Stimulated activated naive CD4-positive, alpha-beta T cell (primary cell): ENCODE measurements around the gene RCVRN.
"Not testable (repeated sequence)": the region's sequence is repeated elsewhere in the genome, so short reads cannot be mapped to it uniquely, and the experiment has no call there.

Experiments used
- DNase-seq, 6 experiments: peaks; one replicate each; lab custom pipeline; 2025; lab: John Stamatoyannopoulos, UW

The RCVRN gene

DNA sequence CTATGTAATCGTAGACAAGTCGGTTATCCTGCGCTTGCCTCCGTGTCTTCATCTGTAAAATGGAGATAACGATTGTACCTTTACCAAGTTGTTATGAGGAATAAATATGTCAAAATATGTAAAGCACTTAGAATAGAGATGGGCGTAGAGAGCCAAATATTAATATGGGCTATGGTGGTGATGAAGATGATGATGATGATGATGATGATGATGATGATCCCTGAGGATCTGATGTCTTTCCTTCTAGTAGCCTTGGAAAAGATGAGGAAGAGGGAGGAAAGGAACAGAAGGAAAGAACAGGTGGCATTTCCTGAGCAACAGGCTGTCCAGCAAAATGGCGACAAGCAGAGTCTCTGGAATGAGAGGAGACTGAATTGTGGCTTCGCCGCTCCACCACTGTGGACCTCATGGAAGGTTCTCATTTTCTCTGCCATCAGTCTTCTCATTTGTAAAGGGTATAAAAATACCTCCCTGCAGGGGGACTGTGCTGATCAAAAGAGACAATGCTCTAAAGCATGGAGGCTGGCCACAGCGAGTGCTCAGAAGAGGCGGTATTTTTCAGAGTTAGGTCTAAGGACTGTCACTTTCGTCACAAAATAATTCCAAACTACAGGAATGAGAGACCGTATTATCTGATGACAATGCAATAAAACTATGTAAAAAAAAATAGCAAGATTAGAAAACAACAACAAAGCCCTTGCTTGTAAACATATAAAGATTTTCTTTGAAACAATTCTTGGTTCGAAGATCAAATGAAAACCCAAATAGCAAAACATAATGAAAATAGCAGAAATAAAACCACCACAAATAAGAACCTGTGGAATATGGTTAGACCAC is 17.2 kb upstream of the RCVRN start:
- DNase-seq, result no peak

- not testable (repeated sequence) for DNase-seq
Observed at GRCh38 chr17:9921216-9921615, 16.1 kb upstream of the RCVRN start.

DNA sequence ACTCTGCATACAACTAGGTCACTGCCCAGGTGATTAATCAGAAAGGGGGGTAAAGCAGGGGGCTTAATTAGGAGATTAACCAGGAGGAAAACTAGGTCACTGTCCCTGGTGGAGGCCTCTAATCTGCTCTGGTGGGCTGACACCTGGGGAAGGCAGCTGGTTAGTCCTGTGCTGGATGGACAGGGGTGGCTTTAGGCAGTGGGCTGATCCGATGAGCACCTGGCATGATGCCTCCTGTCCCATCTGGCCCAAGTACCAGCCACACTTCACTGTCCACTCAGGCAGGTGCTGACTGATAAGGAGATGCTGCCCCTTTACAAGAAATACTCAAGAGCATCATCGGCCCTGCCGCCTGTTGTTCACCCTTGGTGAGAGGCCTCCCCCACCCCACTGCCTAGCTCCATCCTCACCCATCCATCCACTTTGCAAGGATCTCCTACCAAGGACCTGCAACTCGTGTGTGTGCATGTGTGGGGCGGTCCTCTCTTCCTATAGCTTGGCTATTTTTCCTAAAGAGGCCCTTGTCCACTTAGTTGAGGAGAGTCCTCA is 13.8 kb upstream of the RCVRN start:
- no peak for DNase-seq

DNA sequence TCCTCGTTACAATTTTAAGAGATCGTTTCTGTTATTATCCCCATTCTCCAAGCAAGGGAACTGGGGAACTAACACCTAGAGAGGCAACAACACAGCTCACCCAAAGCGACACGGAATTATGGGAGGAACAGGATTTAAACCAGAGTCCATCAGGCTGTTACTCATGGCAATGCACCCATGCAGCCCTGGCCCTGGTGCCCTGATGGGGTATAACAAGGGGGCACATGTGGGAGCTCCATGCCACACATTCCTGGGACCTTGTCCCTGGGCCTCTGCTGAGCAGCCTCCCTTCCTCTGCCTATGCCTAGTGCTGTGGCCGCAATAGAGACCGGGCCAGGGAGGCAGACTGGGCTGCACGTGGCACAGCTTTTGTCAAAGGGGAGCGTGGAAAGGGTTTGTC is 13.3 kb upstream of the RCVRN start:
- no peak for DNase-seq

DNA sequence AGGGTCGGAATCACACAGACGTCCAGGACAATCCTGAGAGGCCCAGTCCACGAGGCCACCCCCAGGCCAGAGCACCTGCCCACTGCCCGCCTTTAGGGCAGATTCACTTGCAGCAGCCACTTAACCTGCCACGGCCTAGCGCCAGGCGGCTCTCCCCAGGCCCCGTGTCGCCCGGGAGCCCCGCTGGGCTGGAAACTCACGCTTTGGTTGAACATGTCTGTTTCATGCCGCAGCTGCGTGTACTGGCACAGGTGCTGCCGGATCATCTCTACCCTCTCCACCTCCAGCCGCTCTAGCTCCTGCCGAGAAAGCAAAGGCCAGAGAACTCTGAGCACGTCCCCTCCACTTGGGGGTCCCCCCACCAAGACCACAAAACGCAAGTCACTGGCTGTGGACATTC is 12.7 kb upstream of the RCVRN start:
- DNase-seq, result no peak

DNA sequence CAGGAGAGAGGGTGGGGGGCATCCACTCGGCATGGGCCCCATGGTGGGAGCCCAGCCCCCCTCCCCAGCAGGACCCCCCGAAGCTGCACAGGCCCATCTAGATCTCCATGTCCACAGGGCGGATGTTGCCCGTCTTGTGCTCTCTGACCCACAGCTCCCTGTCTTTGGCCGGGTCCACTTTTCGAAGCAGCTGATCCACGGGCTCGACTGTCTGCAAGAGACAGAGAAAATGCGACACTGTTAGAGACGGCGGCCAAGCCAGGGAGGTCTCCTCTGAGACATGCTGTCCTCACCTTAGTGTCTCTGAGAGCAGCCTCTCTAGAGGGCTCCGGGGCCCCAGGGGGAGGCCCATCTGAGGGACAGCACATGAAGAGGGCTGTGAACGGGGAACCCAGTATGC is 12.1 kb upstream of the RCVRN start:
- no peak for DNase-seq

DNA sequence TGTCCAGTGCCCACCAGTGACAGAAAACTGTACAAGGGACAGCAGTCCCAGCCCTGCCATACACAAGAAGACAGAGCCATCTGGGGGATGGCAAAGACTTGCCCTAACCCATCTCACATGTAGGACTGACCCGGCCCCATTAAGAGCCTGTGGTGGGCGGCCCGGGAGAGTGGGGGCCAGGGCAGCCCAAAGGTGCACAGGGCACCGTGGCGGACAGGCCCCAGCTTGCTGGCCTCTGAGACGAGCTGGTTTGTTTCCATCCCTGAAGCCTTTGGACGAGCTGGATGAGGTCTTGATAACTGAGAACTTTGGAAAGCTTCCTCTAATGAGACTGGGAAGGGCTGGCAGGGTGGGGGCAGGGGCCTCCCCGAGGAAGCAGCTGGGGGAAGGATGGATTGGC is 11.0 kb upstream of the RCVRN start:
- no peak for DNase-seq

DNA sequence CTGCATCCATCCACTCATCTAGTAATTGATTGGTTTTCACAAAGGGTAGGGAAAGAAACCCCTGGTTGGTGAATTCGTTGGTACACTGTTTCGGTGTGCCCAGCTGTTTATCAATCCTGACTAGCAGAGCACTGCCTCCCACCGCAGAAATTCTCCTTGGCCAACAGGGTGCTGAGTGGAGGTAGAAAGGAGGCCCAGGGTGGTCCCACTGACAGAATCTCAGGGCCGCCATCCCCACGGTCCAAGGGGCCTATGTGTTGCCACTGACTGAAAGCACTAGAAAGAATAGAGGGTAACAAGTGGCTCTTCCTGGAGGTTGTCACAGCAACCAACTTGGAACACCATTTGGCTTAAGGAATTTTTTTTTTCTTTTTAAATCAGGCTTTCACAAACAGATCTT is 8.4 kb upstream of the RCVRN start:
- DNase-seq, result no peak

DNA sequence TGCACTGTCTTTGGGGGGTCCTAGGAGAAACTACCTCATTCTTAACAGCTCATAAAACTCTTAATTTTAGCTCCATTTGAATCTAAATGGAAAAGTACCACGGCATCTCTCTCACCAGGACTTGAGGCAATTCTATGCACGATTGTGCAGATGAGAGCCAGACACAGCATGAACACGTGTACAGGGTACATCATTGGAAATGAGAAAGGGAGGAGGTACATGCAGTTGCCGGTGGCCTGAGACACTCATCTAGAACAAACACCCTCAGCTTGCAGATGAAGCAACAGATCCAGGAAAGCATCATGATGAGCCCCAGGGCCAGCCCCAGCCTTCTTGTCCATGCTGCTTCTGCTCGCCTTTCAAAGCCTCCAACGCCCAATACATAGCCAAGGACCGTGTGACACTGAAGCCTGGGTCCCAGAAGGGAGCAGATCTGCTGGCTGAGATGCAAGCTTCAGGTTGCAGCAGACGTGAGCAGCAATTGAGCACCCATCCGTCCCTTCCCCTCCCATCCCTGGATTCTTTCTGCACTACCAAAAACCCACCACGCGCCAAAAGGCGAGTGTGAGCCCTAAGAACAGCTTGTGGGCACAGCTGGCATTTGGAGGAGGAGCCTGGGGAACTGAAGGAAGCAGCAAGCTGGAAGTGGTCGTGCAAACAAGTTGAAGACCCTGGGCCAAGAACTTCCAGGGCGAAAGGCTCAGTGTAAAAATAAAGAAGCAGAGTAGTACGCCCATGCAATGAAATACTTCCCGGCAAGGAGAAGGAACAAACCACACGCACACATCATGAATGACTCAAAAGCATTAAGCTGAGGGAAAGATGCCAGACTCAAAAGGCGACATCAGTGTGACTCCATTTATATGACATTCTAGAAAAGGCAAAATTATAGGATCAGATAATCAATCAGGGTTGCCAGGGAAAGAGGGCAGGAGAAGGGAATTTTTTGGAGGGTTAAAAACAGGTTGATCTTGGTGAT is 7.3 kb upstream of the RCVRN start:
- no peak for DNase-seq

- no peak for DNase-seq
Observed at GRCh38 chr17:9911089-9911488, 6.0 kb upstream of the RCVRN start.

- DNase-seq, result no peak
Observed at GRCh38 chr17:9908649-9909042, 3.6 kb upstream of the RCVRN start.

GRCh38 chr17:9907883-9908648 is 3.0 kb upstream of the RCVRN start:
- no peak for DNase-seq

DNA sequence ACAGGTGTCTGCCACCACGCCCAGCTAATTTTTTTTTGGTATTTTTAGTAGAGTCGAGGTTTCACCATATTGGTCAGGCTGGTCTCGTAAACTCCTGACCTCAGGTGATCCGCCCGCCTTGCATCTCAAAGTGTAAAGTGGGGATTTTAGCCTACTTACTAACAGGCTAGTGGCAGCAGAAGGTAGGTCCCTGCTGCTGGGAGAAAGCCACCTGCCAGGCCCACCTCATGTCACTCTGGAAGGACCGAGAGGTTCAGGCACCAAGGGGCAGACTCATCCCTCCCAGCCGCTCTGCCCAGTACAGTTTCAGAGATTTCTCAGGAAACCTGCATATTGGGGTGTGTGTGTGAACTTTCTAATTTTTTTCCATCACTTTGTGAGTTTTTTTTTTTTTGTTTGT is 2.1 kb upstream of the RCVRN start:
- no peak for DNase-seq

DNA sequence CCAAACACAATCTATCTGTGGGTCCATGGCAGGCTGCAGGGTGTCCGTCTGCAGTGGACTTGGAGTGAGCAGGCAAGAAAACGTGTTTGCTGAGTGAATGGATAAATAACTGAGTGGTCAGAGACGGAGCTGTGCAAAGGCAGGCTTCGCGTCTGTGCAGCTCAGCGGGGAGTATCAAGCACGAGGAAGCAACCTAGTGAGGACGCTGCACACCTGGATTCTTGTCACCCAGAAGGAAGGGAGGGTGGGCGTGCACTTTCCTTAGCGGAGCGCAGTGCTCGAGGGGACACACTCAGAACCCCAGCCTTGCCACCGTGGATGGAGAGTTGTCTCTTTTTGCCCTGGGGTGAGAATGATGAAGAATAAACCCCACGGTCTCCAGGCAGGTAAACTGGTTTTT is 1.5 kb upstream of the RCVRN start:
- DNase-seq, result no peak

GRCh38 chr17:9905902-9906301 is 831 bp upstream of the RCVRN start:
- no peak for DNase-seq

DNA sequence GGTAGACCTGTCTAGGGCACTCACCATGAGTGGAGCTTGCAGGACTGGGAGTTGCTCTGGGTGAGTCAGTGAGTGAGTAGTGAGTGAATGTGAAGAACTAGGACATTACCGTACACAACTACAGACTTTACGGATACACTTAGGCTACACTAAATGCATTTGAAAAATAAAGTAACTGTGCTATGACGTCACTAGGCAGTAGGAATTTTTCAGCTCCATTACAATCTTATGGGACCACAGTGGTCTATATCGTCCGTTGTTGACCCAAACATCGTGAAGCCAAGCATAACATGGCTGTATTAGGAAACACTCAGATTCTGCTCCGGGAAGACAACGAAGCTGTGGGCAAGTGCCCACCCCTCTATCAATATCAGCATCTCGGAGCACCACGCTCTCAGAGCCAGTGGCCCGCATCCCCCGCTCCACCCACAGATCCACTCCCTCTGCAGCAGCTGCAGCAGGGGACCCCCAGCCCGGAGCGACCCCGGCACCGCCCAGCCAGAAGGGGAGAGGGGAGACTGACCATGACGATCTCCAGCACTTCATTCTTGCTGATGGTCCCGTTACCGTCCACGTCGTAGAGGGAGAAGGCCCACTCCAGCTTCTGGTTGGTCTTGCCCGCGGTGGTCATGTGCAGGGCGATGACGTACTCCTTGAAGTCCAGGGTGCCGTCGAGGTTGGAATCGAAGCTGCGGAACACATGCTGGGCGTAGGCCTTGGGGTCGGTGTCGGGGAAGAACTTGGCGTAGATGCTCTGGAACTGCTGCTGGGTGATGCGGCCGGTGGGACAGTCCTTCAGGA is 594 bp downstream of the RCVRN start:
- no peak for DNase-seq

DNA sequence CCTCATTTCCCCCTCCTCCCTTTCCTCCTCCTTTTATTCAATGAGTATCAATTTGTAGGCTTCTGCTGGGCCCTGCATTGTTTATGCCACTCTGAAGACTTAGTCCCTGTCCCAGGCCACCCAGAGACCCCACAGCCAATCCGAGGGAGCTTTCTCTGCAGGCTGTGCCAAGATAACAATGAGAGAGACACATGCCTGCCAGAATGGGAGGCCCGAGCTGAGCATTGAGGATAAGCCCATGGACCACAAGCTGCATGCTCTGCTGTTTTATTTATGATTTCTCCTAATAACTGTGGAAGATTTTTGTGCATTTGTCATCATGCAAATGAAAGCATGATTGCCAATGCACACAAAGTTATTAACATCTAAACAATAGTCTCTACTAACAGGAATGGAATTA is 3.0 kb downstream of the RCVRN start:
- no peak for DNase-seq

DNA sequence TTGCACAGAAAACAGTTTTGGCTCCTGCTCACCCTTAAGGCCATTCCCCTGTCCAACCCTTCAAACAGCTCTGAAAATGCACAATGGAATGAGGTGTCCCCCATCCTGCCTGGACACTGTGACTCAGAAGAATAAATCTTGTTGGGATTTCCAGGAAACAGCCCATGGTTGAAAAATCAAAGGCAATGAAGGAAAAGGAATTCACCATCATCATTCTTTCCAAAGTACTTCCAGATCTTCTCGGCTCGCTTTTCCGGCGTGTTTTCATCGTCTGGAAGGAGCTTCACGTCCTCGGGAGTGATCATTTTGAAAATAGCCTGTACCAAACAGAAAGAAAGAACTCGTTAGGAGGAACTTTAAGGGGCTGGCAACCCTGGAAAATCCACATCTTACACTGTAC is 4.3 kb downstream of the RCVRN start:
- no peak for DNase-seq

DNA sequence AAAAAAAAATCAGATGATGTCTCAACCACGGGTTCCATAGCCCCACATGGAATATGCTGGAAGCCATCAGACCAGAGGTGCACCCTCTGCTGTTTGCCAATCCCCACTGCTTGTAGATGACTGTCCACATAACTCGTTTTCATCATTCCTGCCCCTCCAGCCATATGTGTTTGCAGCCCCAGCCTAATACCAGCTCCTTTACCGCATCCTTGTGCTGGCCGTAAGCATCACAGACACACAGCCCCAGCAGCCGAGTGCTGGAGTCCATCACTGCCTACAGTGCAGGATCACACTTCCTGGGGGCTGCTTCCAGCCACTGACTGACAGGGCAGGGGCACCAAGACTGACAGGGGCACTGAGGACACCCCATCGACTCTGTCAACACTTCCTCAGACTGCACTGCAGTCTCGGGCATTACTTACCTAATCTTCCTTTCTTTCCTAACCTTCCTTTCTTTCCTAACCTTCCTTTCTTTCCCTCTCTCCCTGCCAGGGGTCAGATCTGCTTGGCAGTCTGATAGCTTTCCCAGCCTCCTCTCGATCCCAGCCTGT is 5.0 kb downstream of the RCVRN start:
- DNase-seq, result no peak

- no peak for DNase-seq
Observed at GRCh38 chr17:9899280-9900043, 5.6 kb downstream of the RCVRN start.
